GM12872 (cell line): ENCODE measurements around the gene CXorf66.

Experiments
- TF ChIP-seq, protein P1 (sequence below): IDR thresholded peaks from 3 replicates; pipeline ENCODE4 v1.5.1; 2011; ENCODE audit warnings: low read depth, mild to moderate bottlenecking, low read length, moderate library complexity; ENCODE audit not compliant: insufficient read depth

The CXorf66 gene

DNA sequence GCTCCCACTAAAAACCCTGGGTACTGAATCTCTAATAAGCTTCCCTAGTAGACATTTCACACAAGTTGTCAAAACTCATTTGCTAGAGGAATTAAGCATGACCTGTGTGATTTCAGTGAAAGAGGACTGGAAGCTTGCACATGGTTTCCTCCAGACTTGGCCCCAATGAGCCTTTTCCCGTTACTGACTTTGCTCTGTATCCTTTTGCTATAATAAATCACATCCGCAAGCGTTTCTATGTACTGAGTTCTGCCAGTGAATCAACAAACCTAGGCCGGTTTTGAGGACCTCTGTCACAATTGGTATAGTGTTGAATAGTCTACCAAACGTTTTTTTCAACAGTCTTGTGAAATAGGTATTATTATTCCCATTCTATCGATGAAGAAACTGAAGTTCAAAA, 40.6 kb downstream of the CXorf66 start:
- TF ChIP-seq, protein P1, sequence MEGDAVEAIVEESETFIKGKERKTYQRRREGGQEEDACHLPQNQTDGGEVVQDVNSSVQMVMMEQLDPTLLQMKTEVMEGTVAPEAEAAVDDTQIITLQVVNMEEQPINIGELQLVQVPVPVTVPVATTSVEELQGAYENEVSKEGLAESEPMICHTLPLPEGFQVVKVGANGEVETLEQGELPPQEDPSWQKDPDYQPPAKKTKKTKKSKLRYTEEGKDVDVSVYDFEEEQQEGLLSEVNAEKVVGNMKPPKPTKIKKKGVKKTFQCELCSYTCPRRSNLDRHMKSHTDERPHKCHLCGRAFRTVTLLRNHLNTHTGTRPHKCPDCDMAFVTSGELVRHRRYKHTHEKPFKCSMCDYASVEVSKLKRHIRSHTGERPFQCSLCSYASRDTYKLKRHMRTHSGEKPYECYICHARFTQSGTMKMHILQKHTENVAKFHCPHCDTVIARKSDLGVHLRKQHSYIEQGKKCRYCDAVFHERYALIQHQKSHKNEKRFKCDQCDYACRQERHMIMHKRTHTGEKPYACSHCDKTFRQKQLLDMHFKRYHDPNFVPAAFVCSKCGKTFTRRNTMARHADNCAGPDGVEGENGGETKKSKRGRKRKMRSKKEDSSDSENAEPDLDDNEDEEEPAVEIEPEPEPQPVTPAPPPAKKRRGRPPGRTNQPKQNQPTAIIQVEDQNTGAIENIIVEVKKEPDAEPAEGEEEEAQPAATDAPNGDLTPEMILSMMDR = no peak

DNA sequence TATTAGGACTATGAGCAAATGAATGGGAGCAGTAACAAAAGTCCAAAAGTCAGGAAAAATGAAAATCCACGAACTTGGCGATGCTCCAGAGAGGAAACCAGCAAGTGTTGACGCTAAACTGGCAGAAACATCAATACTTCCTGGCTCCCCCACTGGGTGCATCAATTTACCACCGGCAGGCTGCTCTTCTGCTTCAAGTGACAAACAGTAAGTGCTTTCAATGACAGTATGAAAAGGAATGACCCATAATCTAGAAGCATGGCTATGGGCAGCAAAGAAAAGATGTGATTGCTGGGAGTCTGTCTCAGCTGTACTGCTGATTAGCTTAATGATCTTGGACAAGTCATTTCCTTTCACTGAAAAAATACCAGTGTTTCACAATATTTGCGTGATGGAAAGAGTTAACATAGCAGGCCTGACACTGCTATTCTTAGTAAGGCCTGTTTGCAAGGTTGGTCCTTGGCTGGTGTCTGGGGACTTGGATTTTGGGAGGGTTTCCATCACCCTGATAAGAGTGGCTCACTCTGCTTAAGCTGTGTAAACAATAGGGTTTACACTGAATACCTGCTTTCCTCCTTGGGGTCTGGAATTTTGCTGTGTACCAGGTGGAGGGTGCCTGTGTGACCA, 41.1 kb downstream of the CXorf66 start:
- TF ChIP-seq, protein P1 = no peak

DNA sequence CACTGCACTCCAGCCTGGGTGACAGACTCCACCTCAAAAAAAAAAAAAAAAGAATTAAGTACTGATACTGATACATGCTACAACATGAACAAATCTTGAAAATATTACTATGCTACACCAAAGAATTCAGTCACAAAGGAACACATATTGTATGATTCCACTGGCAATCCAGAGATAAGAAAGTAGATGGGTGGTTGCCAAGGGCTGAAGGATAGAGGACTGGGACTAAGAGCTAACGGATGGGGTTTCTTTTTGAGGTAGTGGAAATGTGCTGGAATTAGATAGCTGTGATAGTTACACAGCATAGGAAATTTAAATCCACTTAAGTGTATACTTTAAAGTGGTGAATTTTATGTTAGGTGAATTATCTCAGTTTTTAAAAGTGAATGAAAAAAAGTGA, 45.0 kb downstream of the CXorf66 start:
- TF ChIP-seq, protein P1 = no peak

DNA sequence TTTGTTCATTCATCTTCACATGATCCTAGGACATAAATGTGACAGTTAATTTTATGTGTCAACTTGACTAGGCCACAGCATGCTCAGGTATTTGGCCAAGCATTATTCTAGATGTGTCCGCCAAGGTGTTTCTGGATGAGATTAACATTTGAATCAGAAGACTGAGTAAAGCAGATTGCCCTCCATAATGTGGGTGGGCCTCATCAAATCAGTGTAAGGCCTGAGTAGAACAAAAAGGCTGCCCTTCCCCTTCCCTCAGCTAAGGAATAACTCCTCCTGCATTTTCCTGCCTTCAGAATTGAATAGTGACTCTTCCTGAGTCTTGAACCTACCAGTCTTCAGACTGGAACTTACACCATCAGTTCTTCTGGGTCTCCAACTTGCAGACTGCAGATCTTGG, 50.9 kb downstream of the CXorf66 start:
- TF ChIP-seq, protein P1 = no peak

DNA sequence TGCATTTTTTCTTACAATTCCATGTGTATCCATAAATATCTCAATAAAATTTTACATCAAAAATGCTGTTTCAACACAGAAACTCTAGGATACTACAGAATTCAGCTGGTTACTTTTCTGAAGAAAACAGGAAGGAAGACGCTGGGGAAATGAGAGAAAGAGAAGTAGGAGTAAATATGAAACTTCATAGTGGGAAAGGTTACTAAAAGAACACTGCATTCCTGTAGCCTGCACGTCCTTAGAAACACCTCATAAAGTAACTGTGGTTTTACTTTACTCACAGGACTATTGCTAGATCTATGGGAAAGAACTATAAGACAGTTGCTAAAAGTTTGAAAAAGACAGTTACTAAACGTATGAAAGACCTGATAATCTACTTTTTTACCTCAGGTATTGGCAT, 55.6 kb downstream of the CXorf66 start:
- TF ChIP-seq, protein P1 = no peak

DNA sequence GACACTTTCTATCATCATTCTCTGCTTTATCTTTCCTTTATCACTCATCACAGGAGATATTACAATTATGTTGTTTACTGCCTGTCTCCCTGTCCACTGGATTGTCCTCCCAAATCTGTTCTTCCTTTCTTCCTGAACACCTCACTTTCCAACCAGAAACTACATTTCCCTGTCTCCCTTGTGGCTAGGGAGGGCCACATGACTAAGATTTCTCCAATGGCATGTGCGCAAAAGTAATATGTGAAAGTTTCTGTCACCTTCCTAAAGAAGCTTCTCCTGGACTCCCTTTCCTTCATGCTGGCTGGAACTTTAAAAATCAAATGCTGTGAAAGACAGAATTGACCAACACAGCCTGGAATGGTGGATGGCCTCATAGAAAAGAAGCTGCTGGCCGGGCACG, 58.2 kb downstream of the CXorf66 start:
- TF ChIP-seq, protein P1 = no peak

DNA sequence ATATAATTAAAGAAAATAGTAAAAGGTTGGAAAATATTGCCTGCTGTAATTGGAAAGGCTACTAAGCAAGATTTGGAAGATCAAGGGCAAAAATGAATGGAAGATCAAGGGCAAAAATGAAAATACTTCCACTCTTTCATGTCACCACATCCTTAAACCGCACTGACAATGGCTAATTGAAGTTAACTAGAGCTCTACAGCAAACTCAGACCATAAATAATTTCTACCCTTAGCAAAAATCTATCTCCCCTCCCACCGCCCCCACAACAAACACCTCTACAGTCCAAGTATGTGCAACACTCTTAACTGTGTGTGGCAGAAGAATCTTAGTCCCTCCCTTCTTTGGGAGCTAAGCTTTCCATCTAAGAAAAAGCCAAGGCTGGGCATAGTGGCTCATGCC, 59.6 kb downstream of the CXorf66 start:
- TF ChIP-seq, protein P1 = no peak
